Measurements from ENCODE around the gene ALS2CL. TPM values are rescaled to one million over a fixed set of nuclear protein-coding genes. Genes with fewer than 3 reads are reported as not detected.
A peak's percentile ranks its signal among the peaks of the same experiment; 100 is the strongest.

The ALS2CL gene
- total and polyA plus RNA-seq, 2 experiments from 2014 or later = 3.4 to 11.8 TPM

DNA sequence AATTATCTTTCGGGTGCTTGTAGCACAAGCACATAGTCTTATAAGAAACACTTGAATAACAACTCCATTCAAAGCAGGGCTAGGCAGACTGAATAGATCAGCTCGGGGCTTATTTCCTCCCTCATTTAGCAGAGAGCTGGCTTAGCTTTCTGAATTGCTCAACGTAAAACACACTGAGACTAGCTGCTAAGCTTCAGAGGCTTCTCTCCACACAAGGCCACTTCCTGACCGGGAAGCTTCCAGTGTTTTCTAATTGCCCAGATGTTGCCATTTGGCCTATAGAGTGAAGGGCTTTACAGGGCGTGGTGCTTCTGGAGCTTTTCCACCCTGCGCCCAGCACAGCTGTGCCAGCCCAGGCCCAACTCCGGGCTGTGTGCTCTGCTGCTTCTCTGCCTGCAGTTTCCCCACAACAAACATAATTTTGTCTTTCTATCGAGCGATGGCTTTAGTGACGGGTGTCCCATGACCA is 64.5 kb downstream of the ALS2CL start:
- H3K4me1 ChIP-seq (ENCODE audit: insufficient read depth) = peaks cover 25% of the 10 kb centered on the region
- H3K36me3 ChIP-seq (ENCODE audit: insufficient read depth) = no peaks in the 10 kb centered on the region
- no peaks in the 10 kb centered on the region for H3K27me3 ChIP-seq (ENCODE audit: insufficient read depth)
- DNase-seq (ENCODE audit: low spot score) = no peak
- Mint-ChIP-seq H3K4me3 (peak overlapping the region; percentile 43; the same call in 2 of the 3 replicates), H3K27ac (0 out of 2 replicates have a peak overlapping the region, but pooled peaks have one; percentile 6), H3K27me3 (ENCODE audit: insufficient read depth, low read depth, poor library complexity) (peaks cover 7% of the 10 kb centered on the region), H3K36me3 (ENCODE audit: low read depth) (peaks cover 3% of the 10 kb centered on the region; the same call in 1 of the 3 replicates), H3K4me1 (peaks cover 31% of the 10 kb centered on the region), H3K9me3 (no peaks in the 10 kb centered on the region)
- ATAC-seq = peak; percentile 9; the same call in 2 of the 3 replicates
- peak overlapping the region; percentile 67 for H3K4me2 ChIP-seq
- peak overlapping the region; percentile 45; the same call in 1 of the 2 replicates for H3K4me3 ChIP-seq
- H3F3A ChIP-seq (replicated peaks; ENCODE audit: low read depth) = peaks cover 7% of the 10 kb centered on the region
- H3K9me2 ChIP-seq (ENCODE audit: insufficient read depth) = no peaks in the 10 kb centered on the region; the same call in 1 of the 2 replicates
- no peak overlapping the region; the same call in 1 of the 2 replicates for H2AFZ ChIP-seq
- peak overlapping the region; percentile 87; the same call in 1 of the 2 replicates for H3K27ac ChIP-seq (ENCODE audit: low read depth)
- H3K79me2 ChIP-seq (replicated peaks; ENCODE audit: insufficient read depth) = no peaks in the 10 kb centered on the region
- no peaks in the 10 kb centered on the region for H4K20me1 ChIP-seq (replicated peaks; ENCODE audit: insufficient read depth)
- TF ChIP-seq STAT1 (IDR thresholded peaks at IDR 0.05; ENCODE audit: unreplicated experiment) = no peak
- no peak for TF ChIP-seq ETS1 (IDR thresholded peaks at IDR 0.05)
- TF ChIP-seq CTCF (conservative IDR thresholded peaks at IDR 0.05; ENCODE audit: low read depth in 2 of 2) = no peak
- no peak for TF ChIP-seq EZH2phosphoT487 (IDR thresholded peaks at IDR 0.05; ENCODE audit: unreplicated experiment)
- no peak for TF ChIP-seq ZNF114 (CRISPR knock-in tag; IDR thresholded peaks at IDR 0.05)
- TF ChIP-seq, protein P1, sequence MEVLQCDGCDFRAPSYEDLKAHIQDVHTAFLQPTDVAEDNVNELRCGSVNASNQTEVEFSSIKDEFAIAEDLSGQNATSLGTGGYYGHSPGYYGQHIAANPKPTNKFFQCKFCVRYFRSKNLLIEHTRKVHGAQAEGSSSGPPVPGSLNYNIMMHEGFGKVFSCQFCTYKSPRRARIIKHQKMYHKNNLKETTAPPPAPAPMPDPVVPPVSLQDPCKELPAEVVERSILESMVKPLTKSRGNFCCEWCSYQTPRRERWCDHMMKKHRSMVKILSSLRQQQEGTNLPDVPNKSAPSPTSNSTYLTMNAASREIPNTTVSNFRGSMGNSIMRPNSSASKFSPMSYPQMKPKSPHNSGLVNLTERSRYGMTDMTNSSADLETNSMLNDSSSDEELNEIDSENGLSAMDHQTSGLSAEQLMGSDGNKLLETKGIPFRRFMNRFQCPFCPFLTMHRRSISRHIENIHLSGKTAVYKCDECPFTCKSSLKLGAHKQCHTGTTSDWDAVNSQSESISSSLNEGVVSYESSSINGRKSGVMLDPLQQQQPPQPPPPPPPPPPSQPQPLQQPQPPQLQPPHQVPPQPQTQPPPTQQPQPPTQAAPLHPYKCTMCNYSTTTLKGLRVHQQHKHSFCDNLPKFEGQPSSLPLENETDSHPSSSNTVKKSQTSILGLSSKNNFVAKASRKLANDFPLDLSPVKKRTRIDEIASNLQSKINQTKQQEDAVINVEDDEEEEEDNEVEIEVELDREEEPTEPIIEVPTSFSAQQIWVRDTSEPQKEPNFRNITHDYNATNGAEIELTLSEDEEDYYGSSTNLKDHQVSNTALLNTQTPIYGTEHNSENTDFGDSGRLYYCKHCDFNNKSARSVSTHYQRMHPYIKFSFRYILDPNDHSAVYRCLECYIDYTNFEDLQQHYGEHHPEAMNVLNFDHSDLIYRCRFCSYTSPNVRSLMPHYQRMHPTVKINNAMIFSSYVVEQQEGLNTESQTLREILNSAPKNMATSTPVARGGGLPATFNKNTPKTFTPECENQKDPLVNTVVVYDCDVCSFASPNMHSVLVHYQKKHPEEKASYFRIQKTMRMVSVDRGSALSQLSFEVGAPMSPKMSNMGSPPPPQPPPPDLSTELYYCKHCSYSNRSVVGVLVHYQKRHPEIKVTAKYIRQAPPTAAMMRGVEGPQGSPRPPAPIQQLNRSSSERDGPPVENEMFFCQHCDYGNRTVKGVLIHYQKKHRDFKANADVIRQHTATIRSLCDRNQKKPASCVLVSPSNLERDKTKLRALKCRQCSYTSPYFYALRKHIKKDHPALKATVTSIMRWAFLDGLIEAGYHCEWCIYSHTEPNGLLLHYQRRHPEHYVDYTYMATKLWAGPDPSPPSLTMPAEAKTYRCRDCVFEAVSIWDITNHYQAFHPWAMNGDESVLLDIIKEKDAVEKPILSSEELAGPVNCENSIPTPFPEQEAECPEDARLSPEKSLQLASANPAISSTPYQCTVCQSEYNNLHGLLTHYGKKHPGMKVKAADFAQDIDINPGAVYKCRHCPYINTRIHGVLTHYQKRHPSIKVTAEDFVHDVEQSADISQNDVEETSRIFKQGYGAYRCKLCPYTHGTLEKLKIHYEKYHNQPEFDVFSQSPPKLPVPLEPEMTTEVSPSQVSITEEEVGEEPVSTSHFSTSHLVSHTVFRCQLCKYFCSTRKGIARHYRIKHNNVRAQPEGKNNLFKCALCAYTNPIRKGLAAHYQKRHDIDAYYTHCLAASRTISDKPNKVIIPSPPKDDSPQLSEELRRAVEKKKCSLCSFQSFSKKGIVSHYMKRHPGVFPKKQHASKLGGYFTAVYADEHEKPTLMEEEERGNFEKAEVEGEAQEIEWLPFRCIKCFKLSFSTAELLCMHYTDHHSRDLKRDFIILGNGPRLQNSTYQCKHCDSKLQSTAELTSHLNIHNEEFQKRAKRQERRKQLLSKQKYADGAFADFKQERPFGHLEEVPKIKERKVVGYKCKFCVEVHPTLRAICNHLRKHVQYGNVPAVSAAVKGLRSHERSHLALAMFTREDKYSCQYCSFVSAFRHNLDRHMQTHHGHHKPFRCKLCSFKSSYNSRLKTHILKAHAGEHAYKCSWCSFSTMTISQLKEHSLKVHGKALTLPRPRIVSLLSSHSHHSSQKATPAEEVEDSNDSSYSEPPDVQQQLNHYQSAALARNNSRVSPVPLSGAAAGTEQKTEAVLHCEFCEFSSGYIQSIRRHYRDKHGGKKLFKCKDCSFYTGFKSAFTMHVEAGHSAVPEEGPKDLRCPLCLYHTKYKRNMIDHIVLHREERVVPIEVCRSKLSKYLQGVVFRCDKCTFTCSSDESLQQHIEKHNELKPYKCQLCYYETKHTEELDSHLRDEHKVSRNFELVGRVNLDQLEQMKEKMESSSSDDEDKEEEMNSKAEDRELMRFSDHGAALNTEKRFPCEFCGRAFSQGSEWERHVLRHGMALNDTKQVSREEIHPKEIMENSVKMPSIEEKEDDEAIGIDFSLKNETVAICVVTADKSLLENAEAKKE (CRISPR knock-in tag; IDR thresholded peaks at IDR 0.05) = no peak
- TF ChIP-seq, protein P2, sequence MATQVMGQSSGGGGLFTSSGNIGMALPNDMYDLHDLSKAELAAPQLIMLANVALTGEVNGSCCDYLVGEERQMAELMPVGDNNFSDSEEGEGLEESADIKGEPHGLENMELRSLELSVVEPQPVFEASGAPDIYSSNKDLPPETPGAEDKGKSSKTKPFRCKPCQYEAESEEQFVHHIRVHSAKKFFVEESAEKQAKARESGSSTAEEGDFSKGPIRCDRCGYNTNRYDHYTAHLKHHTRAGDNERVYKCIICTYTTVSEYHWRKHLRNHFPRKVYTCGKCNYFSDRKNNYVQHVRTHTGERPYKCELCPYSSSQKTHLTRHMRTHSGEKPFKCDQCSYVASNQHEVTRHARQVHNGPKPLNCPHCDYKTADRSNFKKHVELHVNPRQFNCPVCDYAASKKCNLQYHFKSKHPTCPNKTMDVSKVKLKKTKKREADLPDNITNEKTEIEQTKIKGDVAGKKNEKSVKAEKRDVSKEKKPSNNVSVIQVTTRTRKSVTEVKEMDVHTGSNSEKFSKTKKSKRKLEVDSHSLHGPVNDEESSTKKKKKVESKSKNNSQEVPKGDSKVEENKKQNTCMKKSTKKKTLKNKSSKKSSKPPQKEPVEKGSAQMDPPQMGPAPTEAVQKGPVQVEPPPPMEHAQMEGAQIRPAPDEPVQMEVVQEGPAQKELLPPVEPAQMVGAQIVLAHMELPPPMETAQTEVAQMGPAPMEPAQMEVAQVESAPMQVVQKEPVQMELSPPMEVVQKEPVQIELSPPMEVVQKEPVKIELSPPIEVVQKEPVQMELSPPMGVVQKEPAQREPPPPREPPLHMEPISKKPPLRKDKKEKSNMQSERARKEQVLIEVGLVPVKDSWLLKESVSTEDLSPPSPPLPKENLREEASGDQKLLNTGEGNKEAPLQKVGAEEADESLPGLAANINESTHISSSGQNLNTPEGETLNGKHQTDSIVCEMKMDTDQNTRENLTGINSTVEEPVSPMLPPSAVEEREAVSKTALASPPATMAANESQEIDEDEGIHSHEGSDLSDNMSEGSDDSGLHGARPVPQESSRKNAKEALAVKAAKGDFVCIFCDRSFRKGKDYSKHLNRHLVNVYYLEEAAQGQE (IDR thresholded peaks at IDR 0.05; ENCODE audit: unreplicated experiment) = no peak
- no peak for TF ChIP-seq JUNB (IDR thresholded peaks at IDR 0.05; ENCODE audit: unreplicated experiment)
- TF ChIP-seq CREB1 (CRISPR knock-in tag; IDR thresholded peaks at IDR 0.05; ENCODE audit: low read depth) = no peak
- no peak for TF ChIP-seq NANOG (IDR thresholded peaks at IDR 0.05; ENCODE audit: borderline replicate concordance)
- TF ChIP-seq POLR2AphosphoS5 (IDR thresholded peaks at IDR 0.05; ENCODE audit: low read depth) = no peak
- TF ChIP-seq ZNF331 (CRISPR knock-in tag; IDR thresholded peaks at IDR 0.05; ENCODE audit: low read depth) = no peak
- no peak for TF ChIP-seq EZH2 (IDR thresholded peaks at IDR 0.05; ENCODE audit: low read depth, unreplicated experiment)

Measured in GM23338 (cell line).